KMS-11 (cell line): ENCODE results near the gene DECR2.

Source experiments
- H2AFZ ChIP-seq: fragments of 200-600 bp; sonication (generic); 2 replicates; pipeline ENCODE4 v1.6.1; 2016; ENCODE audit warnings: antibody characterized with exemption, mixed run types, low read depth
- H3K27ac ChIP-seq: fragments of 200-600 bp; sonication (generic); 2 replicates; pipeline ENCODE4 v1.6.1; 2016; ENCODE audit warnings: mild to moderate bottlenecking, mixed run types
- H3K27me3 ChIP-seq: fragments of 200-600 bp; sonication (generic); 2 replicates; pipeline ENCODE4 v1.6.1; 2017; ENCODE audit warnings: mild to moderate bottlenecking, low read depth, mixed run types, moderate library complexity; ENCODE audit not compliant: insufficient read depth
- H3K36me3 ChIP-seq: fragments of 200-600 bp; sonication (generic); 2 replicates; pipeline ENCODE4 v1.6.1; 2017; ENCODE audit warnings: mild to moderate bottlenecking, mixed run types; ENCODE audit not compliant: insufficient read depth
- H3K4me1 ChIP-seq: fragments of 200-600 bp; sonication (generic); 2 replicates; pipeline ENCODE4 v1.6.1; 2016; ENCODE audit warnings: mild to moderate bottlenecking, low read depth, mixed run types; ENCODE audit not compliant: poor library complexity, severe bottlenecking
- H3K4me2 ChIP-seq: fragments of 200-600 bp; sonication (generic); 2 replicates; pipeline ENCODE4 v1.7.0; 2016; ENCODE audit warnings: mild to moderate bottlenecking, mixed run types
- H3K4me3 ChIP-seq: fragments of 200-600 bp; sonication (generic); IDR thresholded peaks from 2 replicates; pipeline ENCODE4 v1.6.1; 2017; ENCODE audit warnings: low read depth, low read length, mixed read lengths; ENCODE audit not compliant: insufficient read depth
- H3K79me2 ChIP-seq: fragments of 200-600 bp; sonication (generic); 2 replicates; pipeline ENCODE4 v1.6.1; 2016; ENCODE audit warnings: low read depth, mixed run types; ENCODE audit not compliant: insufficient read depth
- H3K9ac ChIP-seq: fragments of 200-600 bp; sonication (generic); 2 replicates; pipeline ENCODE4 v1.6.1; 2016; ENCODE audit warnings: mild to moderate bottlenecking, mixed run types
- H4K20me1 ChIP-seq: fragments of 200-600 bp; sonication (generic); 2 replicates; pipeline ENCODE4 v1.6.1; 2016; ENCODE audit warnings: mild to moderate bottlenecking, mixed run types; ENCODE audit not compliant: insufficient read depth
- TF ChIP-seq, protein P1 (sequence below): fragments of 200-600 bp; sonication (generic); conservative IDR thresholded peaks from 2 replicates; pipeline ENCODE4 v1.6.1; 2017; ENCODE audit warnings: low read depth, mild to moderate bottlenecking, antibody characterized with exemption, low read length, moderate library complexity, mixed read lengths

DECR2 gene

DNA sequence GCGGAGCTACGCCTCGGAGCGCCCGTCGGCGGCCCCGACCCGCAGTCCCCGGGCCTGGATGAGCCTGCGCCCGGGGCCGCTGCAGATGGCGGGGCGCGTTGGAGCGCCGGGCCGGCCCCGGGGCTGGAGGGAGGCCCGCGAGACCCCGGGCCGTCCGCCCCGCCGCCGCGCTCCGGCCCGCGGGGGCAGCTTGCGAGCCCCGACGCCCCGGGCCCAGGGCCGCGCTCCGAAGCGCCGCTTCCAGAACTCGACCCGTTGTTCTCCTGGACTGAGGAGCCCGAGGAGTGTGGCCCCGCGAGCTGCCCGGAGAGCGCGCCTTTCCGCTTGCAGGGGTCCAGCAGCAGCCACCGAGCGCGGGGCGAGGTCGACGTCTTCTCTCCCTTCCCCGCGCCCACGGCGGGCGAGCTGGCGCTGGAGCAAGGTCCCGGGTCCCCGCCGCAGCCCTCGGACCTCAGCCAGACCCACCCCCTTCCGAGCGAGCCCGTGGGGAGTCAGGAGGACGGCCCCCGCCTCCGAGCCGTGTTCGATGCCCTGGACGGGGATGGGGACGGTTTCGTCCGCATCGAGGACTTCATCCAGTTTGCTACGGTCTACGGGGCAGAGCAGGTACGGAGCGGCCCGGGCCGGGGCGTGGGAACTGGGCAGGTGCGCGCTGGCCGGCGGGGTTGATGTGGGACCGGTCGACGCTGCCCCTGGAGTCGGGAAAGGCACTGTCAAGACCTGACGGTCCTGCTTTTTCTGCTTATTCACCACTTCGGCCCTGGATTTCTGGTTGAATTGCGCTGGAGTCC lies 24.6 kb downstream of the DECR2 start:
- H2AFZ ChIP-seq = peak overlapping the region; percentile 45; the same call in 1 of the 2 replicates
- TF ChIP-seq, protein P1, sequence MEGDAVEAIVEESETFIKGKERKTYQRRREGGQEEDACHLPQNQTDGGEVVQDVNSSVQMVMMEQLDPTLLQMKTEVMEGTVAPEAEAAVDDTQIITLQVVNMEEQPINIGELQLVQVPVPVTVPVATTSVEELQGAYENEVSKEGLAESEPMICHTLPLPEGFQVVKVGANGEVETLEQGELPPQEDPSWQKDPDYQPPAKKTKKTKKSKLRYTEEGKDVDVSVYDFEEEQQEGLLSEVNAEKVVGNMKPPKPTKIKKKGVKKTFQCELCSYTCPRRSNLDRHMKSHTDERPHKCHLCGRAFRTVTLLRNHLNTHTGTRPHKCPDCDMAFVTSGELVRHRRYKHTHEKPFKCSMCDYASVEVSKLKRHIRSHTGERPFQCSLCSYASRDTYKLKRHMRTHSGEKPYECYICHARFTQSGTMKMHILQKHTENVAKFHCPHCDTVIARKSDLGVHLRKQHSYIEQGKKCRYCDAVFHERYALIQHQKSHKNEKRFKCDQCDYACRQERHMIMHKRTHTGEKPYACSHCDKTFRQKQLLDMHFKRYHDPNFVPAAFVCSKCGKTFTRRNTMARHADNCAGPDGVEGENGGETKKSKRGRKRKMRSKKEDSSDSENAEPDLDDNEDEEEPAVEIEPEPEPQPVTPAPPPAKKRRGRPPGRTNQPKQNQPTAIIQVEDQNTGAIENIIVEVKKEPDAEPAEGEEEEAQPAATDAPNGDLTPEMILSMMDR = no peak
- H3K4me1 ChIP-seq = peaks cover 21% of the 10 kb centered on the region

DNA sequence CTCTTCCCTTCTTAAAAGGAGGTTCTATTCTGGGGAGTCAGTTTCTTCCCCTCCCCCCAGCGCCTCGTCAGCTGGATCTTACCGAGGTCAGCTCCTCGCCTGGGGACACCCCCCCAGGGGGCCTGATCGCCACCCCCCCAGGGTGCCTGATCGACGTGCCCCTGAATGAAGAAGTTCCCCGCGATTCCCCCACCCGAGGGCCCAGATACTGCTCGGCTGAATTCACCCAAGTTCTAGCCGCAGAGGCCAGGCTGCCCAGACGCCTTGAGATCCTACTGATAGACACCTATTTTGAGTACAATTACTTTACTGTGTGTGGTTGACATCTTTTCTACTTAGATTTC lies 25.2 kb downstream of the DECR2 start:
- Histone ChIP-seq H2AFZ (no peak overlapping the region), H3K79me2 (peaks cover 15% of the 10 kb centered on the region; the same call in 1 of the 2 replicates)

More for the DNA sequence above, 24.6 kb downstream of the DECR2 start:
- no peak overlapping the region; the same call in 1 of the 2 replicates for H3K9ac ChIP-seq
- H3K4me2 ChIP-seq = peak overlapping the region; percentile 79
- H3K79me2 ChIP-seq = peaks cover 15% of the 10 kb centered on the region; the same call in 1 of the 2 replicates
- H4K20me1 ChIP-seq = no peaks in the 10 kb centered on the region
- no peak overlapping the region for H3K27ac ChIP-seq
- H3K4me3 ChIP-seq = no peak overlapping the region
- peaks cover 5% of the 10 kb centered on the region; the same call in 1 of the 2 replicates for H3K27me3 ChIP-seq
- no peaks in the 10 kb centered on the region for H3K36me3 ChIP-seq

DNA sequence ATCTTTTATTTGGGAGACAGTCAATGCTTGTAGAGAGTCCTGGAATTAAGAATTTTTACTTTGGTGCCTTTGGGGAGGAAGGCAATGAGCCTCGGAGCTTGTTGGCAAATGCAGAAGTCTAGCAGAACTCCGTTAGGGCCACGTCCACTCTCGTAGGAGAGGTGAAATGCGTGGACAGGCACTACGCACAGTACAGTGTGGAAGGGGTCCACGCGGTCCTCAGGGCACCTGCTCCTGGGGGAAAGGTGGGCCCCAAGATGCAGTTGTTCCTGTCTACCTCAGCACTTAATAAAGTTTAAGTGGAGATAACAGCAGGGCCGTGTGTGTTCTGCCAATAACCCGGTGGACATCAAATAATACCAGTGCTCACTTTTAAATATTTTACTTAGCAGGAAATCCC lies 25.6 kb downstream of the DECR2 start:
- no peak overlapping the region for H2AFZ ChIP-seq
- TF ChIP-seq, protein P1 = no peak
- H3K36me3 ChIP-seq = no peaks in the 10 kb centered on the region
- peaks cover 21% of the 10 kb centered on the region for H3K4me1 ChIP-seq
- no peak overlapping the region for H3K27ac ChIP-seq
- no peak overlapping the region for H3K9ac ChIP-seq
- H4K20me1 ChIP-seq = no peaks in the 10 kb centered on the region
- no peak overlapping the region for H3K4me3 ChIP-seq
- peaks cover 15% of the 10 kb centered on the region; the same call in 1 of the 2 replicates for H3K79me2 ChIP-seq
- H3K4me2 ChIP-seq = peak overlapping the region; percentile 79; the same call in 1 of the 2 replicates
- H3K27me3 ChIP-seq = peaks cover 5% of the 10 kb centered on the region; the same call in 1 of the 2 replicates

More for the DNA sequence above, 25.2 kb downstream of the DECR2 start:
- TF ChIP-seq, protein P1 = no peak
- Histone ChIP-seq H3K9ac (no peak overlapping the region), H3K4me2 (peak overlapping the region; percentile 79), H3K36me3 (no peaks in the 10 kb centered on the region), H3K27me3 (peaks cover 5% of the 10 kb centered on the region; the same call in 1 of the 2 replicates), H3K4me1 (peaks cover 21% of the 10 kb centered on the region), H4K20me1 (no peaks in the 10 kb centered on the region), H3K27ac (no peak overlapping the region), H3K4me3 (no peak overlapping the region)

DNA sequence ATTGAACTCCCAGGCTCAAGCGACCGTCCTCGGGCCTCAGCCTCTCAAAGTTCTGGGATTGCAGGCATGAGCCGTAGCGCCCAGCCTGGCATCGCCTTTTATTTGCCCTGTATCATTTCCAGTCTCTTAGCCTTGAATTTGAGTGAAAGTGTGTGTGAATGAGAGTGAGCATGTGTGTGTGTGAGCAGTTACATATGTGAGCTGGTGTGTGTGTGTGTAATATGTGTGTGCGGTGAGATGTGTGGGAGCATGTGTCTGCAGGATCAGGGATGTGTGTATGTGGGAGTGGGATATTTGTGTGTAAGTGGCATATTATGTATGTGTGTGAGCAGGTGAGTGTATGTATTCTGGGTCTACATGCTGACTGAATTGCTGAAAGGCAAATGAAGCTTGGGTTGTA lies 29.2 kb downstream of the DECR2 start:
- Histone ChIP-seq H3K9ac (no peak overlapping the region), H3K27me3 (no peaks in the 10 kb centered on the region), H3K79me2 (peaks cover 15% of the 10 kb centered on the region; the same call in 1 of the 2 replicates), H3K4me2 (no peak overlapping the region), H3K4me1 (peaks cover 14% of the 10 kb centered on the region), H3K36me3 (no peaks in the 10 kb centered on the region), H2AFZ (no peak overlapping the region), H3K4me3 (no peak overlapping the region), H4K20me1 (no peaks in the 10 kb centered on the region), H3K27ac (no peak overlapping the region)
- TF ChIP-seq, protein P1 = no peak
